Metanephros (tissue), 1 donor: Measurements from ENCODE around the gene NT5DC3. TPM values are rescaled to one million over a fixed set of nuclear protein-coding genes. Genes with fewer than 3 reads are reported as not detected.

ENCODE experiments used
- total RNA-seq: library from RNA; depleted of rRNA; stranded (reverse); fragments of >200 nt; gene quantifications from one replicate; pipeline ENCODE4 v1.2.3, GENCODE V29; 2014

NT5DC3 gene
- 6.1 TPM for total RNA-seq

GRCh38 chr12:103840876-103841689, at the start of gene NT5DC3:
Gene NT5DC3, minus strand, starts transcription at chr12:103841234. Its CDS starts 78 bp downstream, at chr12:103841156.

Other genes with a start within 250 kb of the NT5DC3 start
- gene HSP90B1, start 89.2 kb upstream of the NT5DC3 start, total RNA-seq, result 437 TPM
- 28.0 TPM for gene TDG, start 124.6 kb upstream of the NT5DC3 start, total RNA-seq
- 15.2 TPM for gene GLT8D2, start 209.0 kb upstream of the NT5DC3 start, total RNA-seq
- 21.9 TPM for gene HCFC2, start 223.3 kb upstream of the NT5DC3 start, total RNA-seq